Mesendoderm (in vitro differentiated cells): ENCODE measurements around the gene TLE2.

Experiments
- DNase-seq: peaks from one replicate; pipeline ENCODE4 v3.0.0; 2013
- H2AK5ac ChIP-seq: 2 replicates; pipeline ENCODE4 v1.6.1; 2013; ENCODE audit warnings: low read length, inconsistent platforms
- H2BK120ac ChIP-seq: 2 replicates; pipeline ENCODE4 v1.6.1; 2013; ENCODE audit warnings: low read depth, mild to moderate bottlenecking, low read length, moderate library complexity, mixed read lengths
- H2BK15ac ChIP-seq: replicated peaks from 2 replicates; pipeline ENCODE4 v1.6.1; 2013; ENCODE audit warnings: low read depth, mild to moderate bottlenecking, moderate library complexity
- H2BK5ac ChIP-seq: 2 replicates; pipeline ENCODE4 v1.6.1; 2013; ENCODE audit warnings: low read length, inconsistent platforms
- H3K18ac ChIP-seq: 2 replicates; pipeline ENCODE4 v1.6.1; 2013; ENCODE audit warnings: mild to moderate bottlenecking, low read length, mixed read lengths
- H3K23ac ChIP-seq: one replicate; pipeline ENCODE4 v1.6.1; 2013; ENCODE audit warnings: low read length
- H3K27ac ChIP-seq: 2 replicates; pipeline ENCODE4 v1.5.1; 2013; ENCODE audit warnings: low read depth, mild to moderate bottlenecking, inconsistent platforms, low read length, moderate library complexity
- H3K27me3 ChIP-seq: 2 replicates; pipeline ENCODE4 v1.6.1; 2013; ENCODE audit warnings: low read length, control low read depth, mild to moderate bottlenecking, inconsistent platforms; ENCODE audit not compliant: insufficient read depth, poor library complexity
- H3K36me3 ChIP-seq: 2 replicates; pipeline ENCODE4 v1.6.1; 2013; ENCODE audit warnings: low read length, inconsistent platforms; ENCODE audit not compliant: control insufficient read depth, insufficient read depth
- H3K4ac ChIP-seq: one replicate; pipeline ENCODE4 v1.6.1; 2013; ENCODE audit warnings: low read depth, mild to moderate bottlenecking, low read length, moderate library complexity
- H3K4me1 ChIP-seq: 2 replicates; pipeline ENCODE4 v1.6.1; 2013; ENCODE audit warnings: low read depth, low read length, inconsistent platforms; ENCODE audit not compliant: control insufficient read depth
- H3K4me2 ChIP-seq: 2 replicates; pipeline ENCODE4 v1.6.1; 2013; ENCODE audit warnings: low read length
- H3K4me3 ChIP-seq: 2 replicates; pipeline ENCODE4 v1.5.1; 2013; ENCODE audit warnings: mild to moderate bottlenecking, low read length
- H3K56ac ChIP-seq: one replicate; pipeline ENCODE4 v1.6.1; 2013; ENCODE audit warnings: low read length
- H3K79me1 ChIP-seq: 2 replicates; pipeline ENCODE4 v1.6.1; 2013; ENCODE audit warnings: low read length, inconsistent platforms
- H3K79me2 ChIP-seq: 2 replicates; pipeline ENCODE4 v1.6.1; 2013; ENCODE audit warnings: mild to moderate bottlenecking, low read length; ENCODE audit not compliant: control insufficient read depth, insufficient read depth
- H3K9ac ChIP-seq: 2 replicates; pipeline ENCODE4 v1.6.1; 2013; ENCODE audit warnings: low read length, inconsistent platforms
- H4K5ac ChIP-seq: one replicate; pipeline ENCODE4 v1.6.1; 2013; ENCODE audit warnings: low read length
- H4K8ac ChIP-seq: one replicate; pipeline ENCODE4 v1.6.1; 2013; ENCODE audit warnings: low read depth, mild to moderate bottlenecking, control low read depth, low read length, moderate library complexity
- WGBS: extraction: QIAGEN DNeasy Blood & Tissue Kit; methylation state at CpG from one replicate; pipeline ENCODE4 v1.1.7; 2013; ENCODE audit warnings: low lambda C conversion rate, missing lambda C conversion rate; ENCODE audit not compliant: insufficient coverage; ENCODE audit errors: extremely low coverage; 5-methylcytosine and 5-hydroxymethylcytosine counted together

Gene TLE2

GRCh38 chr19:2960120-2960519 is 69.0 kb downstream of the TLE2 start:
- no peak overlapping the region for H4K5ac ChIP-seq
- H2BK15ac ChIP-seq: no peak overlapping the region
- H2AK5ac ChIP-seq: no peak overlapping the region
- H4K8ac ChIP-seq: no peak overlapping the region
- no peak for DNase-seq
- H3K18ac ChIP-seq: no peak overlapping the region
- no peaks in the 10 kb centered on the region for H3K27me3 ChIP-seq
- H3K4me1 ChIP-seq: no peaks in the 10 kb centered on the region
- H3K79me1 ChIP-seq: no peaks in the 10 kb centered on the region
- H3K23ac ChIP-seq: no peak overlapping the region
- no peak overlapping the region for H3K4me2 ChIP-seq
- H3K79me2 ChIP-seq: no peaks in the 10 kb centered on the region
- H2BK120ac ChIP-seq: no peak overlapping the region
- WGBS: no CpG with 5 or more reads among the region's 12 CpGs
- no peak overlapping the region for H3K27ac ChIP-seq
- H2BK5ac ChIP-seq: no peak overlapping the region
- H3K36me3 ChIP-seq: no peaks in the 10 kb centered on the region
- H3K56ac ChIP-seq: no peak overlapping the region
- H3K4ac ChIP-seq: no peak overlapping the region
- no peak overlapping the region for H3K9ac ChIP-seq
- H3K4me3 ChIP-seq: no peak overlapping the region

DNA sequence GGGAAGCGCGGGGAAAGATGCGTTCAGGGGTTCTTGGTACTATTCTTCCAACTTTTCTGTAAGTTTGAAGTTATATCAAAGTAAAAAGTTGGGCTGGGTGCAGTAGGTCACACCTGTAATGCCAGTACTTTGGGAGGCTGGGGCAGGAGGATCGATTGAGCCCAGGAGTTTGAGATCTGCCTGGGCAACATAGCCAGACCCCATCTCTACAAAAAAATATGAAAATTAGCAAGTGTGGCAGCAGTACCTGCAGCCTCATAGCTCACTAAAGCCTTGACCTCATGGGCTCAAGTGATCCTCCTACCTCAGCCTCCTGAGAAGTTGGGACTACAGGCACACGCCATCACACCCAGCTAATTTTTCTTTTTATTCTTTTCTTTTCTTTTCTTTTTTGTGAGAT is 71.9 kb downstream of the TLE2 start:
- no peak overlapping the region for H2BK15ac ChIP-seq
- no peaks in the 10 kb centered on the region for H3K79me1 ChIP-seq
- no peaks in the 10 kb centered on the region for H3K4me1 ChIP-seq
- H3K4ac ChIP-seq: no peak overlapping the region
- H4K8ac ChIP-seq: no peak overlapping the region
- no peak overlapping the region for H4K5ac ChIP-seq
- no peak overlapping the region for H3K9ac ChIP-seq
- H3K4me3 ChIP-seq: no peak overlapping the region
- no peak for DNase-seq
- no peak overlapping the region for H3K18ac ChIP-seq
- no peak overlapping the region for H2AK5ac ChIP-seq
- H3K27ac ChIP-seq: no peak overlapping the region
- no peak overlapping the region for H3K56ac ChIP-seq
- H3K27me3 ChIP-seq: no peaks in the 10 kb centered on the region
- no peak overlapping the region for H2BK120ac ChIP-seq
- no peak overlapping the region for H3K23ac ChIP-seq
- no peaks in the 10 kb centered on the region for H3K79me2 ChIP-seq
- no CpG with 5 or more reads among the region's 5 CpGs for WGBS
- no peak overlapping the region for H2BK5ac ChIP-seq
- no peaks in the 10 kb centered on the region for H3K36me3 ChIP-seq
- H3K4me2 ChIP-seq: no peak overlapping the region

DNA sequence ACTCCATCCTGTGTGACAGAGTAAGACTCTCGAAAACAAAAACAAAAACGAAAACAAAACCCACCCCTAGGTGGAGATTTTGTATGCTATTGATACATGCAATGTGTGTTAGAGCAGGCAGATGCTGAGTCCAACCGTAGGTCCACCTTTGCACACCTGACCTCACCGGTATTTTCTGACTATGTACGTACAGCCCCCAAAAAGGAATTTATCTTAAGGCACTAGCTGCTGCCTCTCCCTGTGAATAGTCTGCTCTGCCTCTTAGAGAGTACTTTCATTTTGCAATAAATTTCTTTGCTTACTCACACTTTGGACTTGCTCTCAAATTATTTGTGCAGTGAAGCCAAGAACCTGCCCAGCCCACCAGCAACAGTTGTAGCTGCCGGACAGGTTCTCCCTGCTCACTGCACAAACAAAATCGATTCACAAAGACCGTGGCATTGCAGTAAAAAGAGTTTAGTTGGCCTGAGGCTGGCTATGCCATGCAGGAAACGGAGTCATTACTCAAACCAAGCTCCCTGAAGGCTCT is 76.1 kb downstream of the TLE2 start:
- H3K4me3 ChIP-seq: no peak overlapping the region
- WGBS: no CpG with 5 or more reads among the region's 9 CpGs
- H4K5ac ChIP-seq: no peak overlapping the region

DNA sequence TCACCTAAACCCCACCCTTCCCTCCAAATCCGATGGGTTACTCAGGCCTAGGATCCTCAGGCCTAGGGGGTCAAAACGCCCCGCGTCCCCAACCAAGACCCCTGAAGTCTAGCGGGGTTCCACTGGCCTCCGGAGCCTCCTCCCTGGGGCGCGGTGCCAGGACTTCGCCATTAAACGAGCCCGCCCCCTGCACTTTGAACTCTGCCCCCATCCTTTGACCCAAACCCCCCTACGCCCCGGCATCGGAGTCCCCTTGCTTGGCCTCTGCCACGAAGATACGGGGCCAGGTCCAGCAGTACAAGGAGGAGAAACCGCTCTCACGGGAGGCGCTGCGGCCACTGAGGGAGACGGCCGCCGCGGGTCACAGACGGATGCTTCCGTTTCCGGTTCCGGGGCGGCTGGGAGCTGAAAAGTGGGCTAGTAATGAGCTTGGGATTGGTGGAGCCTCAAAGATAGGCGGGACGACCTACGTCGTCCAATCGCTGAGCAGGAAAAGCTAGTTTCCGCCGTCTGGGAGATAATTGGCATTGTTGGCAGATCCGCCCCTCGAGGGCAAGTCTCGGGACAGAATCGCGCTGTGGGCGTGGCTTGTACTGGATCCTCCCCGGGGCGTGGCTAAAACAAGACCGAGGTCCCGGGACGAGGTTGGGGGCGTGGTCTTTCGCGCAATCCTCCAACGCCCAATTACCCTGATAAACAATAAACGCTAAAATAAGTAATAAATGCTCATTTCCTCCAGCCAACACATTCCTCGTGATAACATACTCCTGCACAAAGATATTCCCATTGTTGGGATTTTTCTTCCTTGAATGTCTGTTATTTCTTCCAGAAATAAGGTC is 78.6 kb downstream of the TLE2 start:
- H3K36me3 ChIP-seq: no peaks in the 10 kb centered on the region
- H3K79me1 ChIP-seq: peaks cover 8% of the 10 kb centered on the region
- peak overlapping the region; percentile 74 for H3K4me2 ChIP-seq
- no peak overlapping the region for H2BK120ac ChIP-seq
- H4K5ac ChIP-seq: peak overlapping the region; percentile 29
- peak overlapping the region; percentile 96 for H3K9ac ChIP-seq
- H3K27me3 ChIP-seq: no peaks in the 10 kb centered on the region
- H3K23ac ChIP-seq: peak overlapping the region; percentile 56
- H3K4me1 ChIP-seq: peaks cover 4% of the 10 kb centered on the region
- H2BK15ac ChIP-seq: no peak overlapping the region
- peak overlapping the region; percentile 95 for H3K56ac ChIP-seq
- peak overlapping the region; percentile 90 for H4K8ac ChIP-seq
- no peak overlapping the region for H2AK5ac ChIP-seq
- H3K27ac ChIP-seq: peak overlapping the region; percentile 90
- peak overlapping the region; percentile 83 for H3K4ac ChIP-seq
- peak overlapping the region; percentile 96 for H3K4me3 ChIP-seq
- H3K18ac ChIP-seq: peak overlapping the region; percentile 81
- H3K79me2 ChIP-seq: peaks cover 5% of the 10 kb centered on the region
- DNase-seq: peak; percentile 100
- WGBS: no CpG with 5 or more reads among the region's 53 CpGs
- peak overlapping the region; percentile 56 for H2BK5ac ChIP-seq

More for the DNA sequence above, 76.1 kb downstream of the TLE2 start:
- no peak overlapping the region for H4K8ac ChIP-seq
- H3K4ac ChIP-seq: no peak overlapping the region
- H3K4me2 ChIP-seq: no peak overlapping the region
- no peak overlapping the region for H2BK5ac ChIP-seq
- H3K27me3 ChIP-seq: no peaks in the 10 kb centered on the region
- peaks cover 8% of the 10 kb centered on the region for H3K79me1 ChIP-seq
- H3K56ac ChIP-seq: no peak overlapping the region
- peaks cover 5% of the 10 kb centered on the region for H3K79me2 ChIP-seq
- H2AK5ac ChIP-seq: no peak overlapping the region
- no peak overlapping the region for H3K23ac ChIP-seq
- no peak overlapping the region for H3K27ac ChIP-seq
- H3K4me1 ChIP-seq: peaks cover 4% of the 10 kb centered on the region
- no peak overlapping the region for H3K9ac ChIP-seq
- no peak overlapping the region for H2BK15ac ChIP-seq
- no peaks in the 10 kb centered on the region for H3K36me3 ChIP-seq
- DNase-seq: no peak
- no peak overlapping the region for H2BK120ac ChIP-seq
- H3K18ac ChIP-seq: no peak overlapping the region

- H2BK120ac ChIP-seq: no peak overlapping the region
- WGBS: no CpG with 5 or more reads among the region's 11 CpGs
- H3K4me2 ChIP-seq: peak overlapping the region; percentile 74
- H3K27ac ChIP-seq: peak overlapping the region; percentile 90
- no peaks in the 10 kb centered on the region for H3K27me3 ChIP-seq
- peak overlapping the region; percentile 81 for H3K18ac ChIP-seq
- H3K79me1 ChIP-seq: peaks cover 8% of the 10 kb centered on the region
- no peak overlapping the region for H4K8ac ChIP-seq
- peaks cover 5% of the 10 kb centered on the region for H3K79me2 ChIP-seq
- peak overlapping the region; percentile 96 for H3K9ac ChIP-seq
- DNase-seq: peak; percentile 91
- peak overlapping the region; percentile 56 for H2BK5ac ChIP-seq
- no peaks in the 10 kb centered on the region for H3K36me3 ChIP-seq
- H4K5ac ChIP-seq: peak overlapping the region; percentile 29
- H3K4ac ChIP-seq: peak overlapping the region; percentile 83
- peak overlapping the region; percentile 95 for H3K56ac ChIP-seq
- no peak overlapping the region for H2BK15ac ChIP-seq
- peaks cover 4% of the 10 kb centered on the region for H3K4me1 ChIP-seq
- H3K4me3 ChIP-seq: peak overlapping the region; percentile 96
- no peak overlapping the region for H2AK5ac ChIP-seq
- peak overlapping the region; percentile 56 for H3K23ac ChIP-seq
These were observed 79.2 kb downstream of the TLE2 start for GRCh38 chr19:2949939-2950285.
